Activated naive CD4-positive, alpha-beta T cell treated with anti-CD3 and anti-CD28 coated beads, Interleukin-2, amount 50 U/mL, for 72 hours (primary cell): ENCODE measurements around the gene SPOCK1. TPM values are rescaled to one million over a fixed set of nuclear protein-coding genes. Genes with fewer than 3 reads are reported as not detected.
"Not testable (repeated sequence)": the region's sequence is repeated elsewhere in the genome, so short reads cannot be mapped to it uniquely, and the experiment has no call there.

Source experiments
- ATAC-seq, 2 donors: fragments of 150-1000 bp; cut with Tn5 transposase; 2 replicates each; pipeline ENCODE4 v1.10.0; 2021; ENCODE audit warnings: mild to moderate bottlenecking in 2 of 2, moderate library complexity in 2 of 2
- DNase-seq, 2 donors: peaks; one replicate each; pipeline ENCODE4 v3.0.0; 2021 to 2022; ENCODE audit warnings: low spot score in 2 of 2
- H3K27ac Mint-ChIP-seq, 2 donors: one replicate each; pipeline ENCODE4 v1.8.0; 2022; ENCODE audit warnings: mild to moderate bottlenecking in 2 of 2, mixed read lengths in 2 of 2
- H3K36me3 Mint-ChIP-seq, 2 donors: one replicate each; pipeline ENCODE4 v1.8.0; 2022; ENCODE audit warnings: mixed read lengths in 2 of 2
- H3K9me3 Mint-ChIP-seq, 2 donors: one replicate each; pipeline ENCODE4 v1.8.0; 2022; ENCODE audit warnings: mixed read lengths in 2 of 2
- total RNA-seq, 2 donors: library from RNA; stranded (reverse); gene quantifications; one replicate each; pipeline ENCODE4 v1.2.3, GENCODE V29; 2022

SPOCK1 gene
- total RNA-seq, 2 donors from 2014 or later = not detected

DNA sequence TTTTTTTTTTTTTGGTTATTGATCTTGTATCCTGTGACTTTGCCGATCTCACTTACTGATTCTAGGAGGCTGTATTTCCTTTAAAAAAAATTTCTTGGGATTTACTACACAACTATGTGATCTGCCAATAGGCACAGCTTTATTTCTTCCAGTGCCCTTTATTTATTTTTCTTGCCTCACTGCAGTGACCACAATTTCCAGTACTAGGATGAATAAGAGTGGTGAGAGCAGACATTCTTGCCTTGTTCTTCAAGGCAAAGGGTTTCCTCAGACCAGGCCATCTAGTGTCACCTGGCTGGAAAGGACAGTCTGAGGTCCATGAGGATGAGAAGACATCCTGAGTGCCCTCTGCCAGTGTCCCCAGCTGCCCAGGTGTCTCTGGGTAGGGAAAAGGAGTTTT is 265.4 kb downstream of the SPOCK1 start:
- ATAC-seq (no peak), DNase-seq (no peak)
- H3K27ac Mint-ChIP-seq = no peak overlapping the region
- no peaks in the 10 kb centered on the region for H3K9me3 Mint-ChIP-seq
- no peaks in the 10 kb centered on the region for H3K36me3 Mint-ChIP-seq

DNA sequence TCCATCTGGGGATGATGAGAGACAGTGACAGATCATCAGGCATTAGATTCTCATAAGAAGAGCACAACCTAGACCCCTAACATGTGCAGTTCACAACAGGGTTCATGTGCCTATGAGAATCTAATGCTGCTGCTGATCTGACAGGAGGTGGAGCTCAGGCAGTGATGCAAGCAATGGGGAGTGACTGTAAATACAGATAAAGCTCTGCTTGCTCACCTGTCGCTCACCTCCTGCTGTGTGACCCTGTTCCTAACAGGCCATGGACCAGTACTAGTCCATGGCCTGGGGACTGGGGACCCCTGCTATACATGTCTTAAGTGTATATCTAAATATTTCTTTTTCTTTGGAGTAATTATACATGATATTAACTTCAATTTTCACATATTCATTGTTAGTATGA is 265.8 kb downstream of the SPOCK1 start:
- DNase-seq, H3K36me3 Mint-ChIP-seq, H3K9me3 Mint-ChIP-seq, ATAC-seq, H3K27ac Mint-ChIP-seq: not testable (repeated sequence)

GRCh38 chr5:137231540-137231939 is 267.6 kb downstream of the SPOCK1 start:
- ATAC-seq = no peak
- no peaks in the 10 kb centered on the region for H3K36me3 Mint-ChIP-seq

GRCh38 chr5:137228816-137229215 is 270.3 kb downstream of the SPOCK1 start:
- no peak overlapping the region for H3K27ac Mint-ChIP-seq
- H3K36me3 Mint-ChIP-seq = no peaks in the 10 kb centered on the region
- H3K9me3 Mint-ChIP-seq = no peaks in the 10 kb centered on the region
- no peak for ATAC-seq
- no peak for DNase-seq

More at GRCh38 chr5:137231540-137231939, 267.6 kb downstream of the SPOCK1 start:
- Mint-ChIP-seq H3K27ac (no peak overlapping the region), H3K9me3 (no peaks in the 10 kb centered on the region)
- DNase-seq = no peak

DNA sequence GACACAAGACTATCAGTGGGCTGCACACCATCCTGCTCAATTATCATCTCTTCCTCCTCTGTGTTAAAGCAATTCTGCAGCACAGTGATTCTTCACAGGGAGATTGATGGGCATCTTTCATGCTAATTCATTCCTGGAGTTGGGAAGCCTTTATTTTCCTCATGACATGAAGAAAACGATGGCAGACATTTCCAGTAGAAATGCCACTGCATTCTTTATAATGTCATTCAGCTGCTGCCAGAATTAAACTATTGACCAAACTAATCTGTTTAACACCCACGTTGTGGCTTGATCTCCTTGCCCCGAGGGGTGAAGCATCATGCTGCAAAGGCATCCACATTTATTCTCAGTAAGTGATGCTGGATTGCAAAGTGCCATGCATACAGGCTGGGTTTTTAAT is 273.0 kb downstream of the SPOCK1 start:
- ATAC-seq (no peak), DNase-seq (no peak)
- Mint-ChIP-seq H3K9me3 (no peaks in the 10 kb centered on the region), H3K36me3 (no peaks in the 10 kb centered on the region), H3K27ac (no peak overlapping the region)

- Mint-ChIP-seq H3K9me3 (no peaks in the 10 kb centered on the region), H3K36me3 (no peaks in the 10 kb centered on the region), H3K27ac (no peak overlapping the region)
- no peak for ATAC-seq
- DNase-seq = no peak
Measured at GRCh38 chr5:137223324-137224295, 275.5 kb downstream of the SPOCK1 start.

- DNase-seq = no peak
- no peak overlapping the region for H3K27ac Mint-ChIP-seq
- no peaks in the 10 kb centered on the region for H3K9me3 Mint-ChIP-seq
- no peaks in the 10 kb centered on the region for H3K36me3 Mint-ChIP-seq
- no peak for ATAC-seq
Measured at GRCh38 chr5:137221943-137222342, 277.2 kb downstream of the SPOCK1 start.

DNA sequence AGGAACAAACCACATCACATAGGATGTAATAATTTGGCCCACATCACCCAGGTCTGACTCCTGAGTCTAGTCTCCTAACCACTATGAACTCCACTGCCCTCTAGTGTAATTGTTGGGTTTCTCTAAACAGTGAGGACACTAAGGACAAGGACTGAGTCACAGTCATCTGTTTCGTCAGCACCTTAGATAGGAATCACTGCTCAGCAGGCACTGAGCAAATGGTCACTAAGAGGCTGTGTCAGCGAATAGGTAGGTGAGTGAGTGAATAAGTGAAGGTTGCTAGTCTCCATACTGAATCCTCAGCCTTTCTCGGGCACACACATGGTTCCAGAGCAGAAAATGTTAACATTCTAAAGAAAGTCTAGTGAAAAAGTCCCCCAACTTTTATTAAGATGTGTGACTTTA is 278.6 kb downstream of the SPOCK1 start:
- no peaks in the 10 kb centered on the region for H3K36me3 Mint-ChIP-seq
- DNase-seq (no peak), ATAC-seq (peak; percentile 61 to 70)
- H3K27ac Mint-ChIP-seq = no peak overlapping the region
- no peaks in the 10 kb centered on the region for H3K9me3 Mint-ChIP-seq

- DNase-seq = no peak
- ATAC-seq = no peak
- no peak overlapping the region for H3K27ac Mint-ChIP-seq
- H3K36me3 Mint-ChIP-seq = no peaks in the 10 kb centered on the region
- H3K9me3 Mint-ChIP-seq = no peaks in the 10 kb centered on the region
Measured at GRCh38 chr5:137218896-137219295, 280.2 kb downstream of the SPOCK1 start.

GRCh38 chr5:137218471-137218870 is 280.7 kb downstream of the SPOCK1 start:
- DNase-seq (no peak), ATAC-seq (no peak)
- no peaks in the 10 kb centered on the region for H3K36me3 Mint-ChIP-seq
- H3K9me3 Mint-ChIP-seq = no peaks in the 10 kb centered on the region
- H3K27ac Mint-ChIP-seq = no peak overlapping the region

DNA sequence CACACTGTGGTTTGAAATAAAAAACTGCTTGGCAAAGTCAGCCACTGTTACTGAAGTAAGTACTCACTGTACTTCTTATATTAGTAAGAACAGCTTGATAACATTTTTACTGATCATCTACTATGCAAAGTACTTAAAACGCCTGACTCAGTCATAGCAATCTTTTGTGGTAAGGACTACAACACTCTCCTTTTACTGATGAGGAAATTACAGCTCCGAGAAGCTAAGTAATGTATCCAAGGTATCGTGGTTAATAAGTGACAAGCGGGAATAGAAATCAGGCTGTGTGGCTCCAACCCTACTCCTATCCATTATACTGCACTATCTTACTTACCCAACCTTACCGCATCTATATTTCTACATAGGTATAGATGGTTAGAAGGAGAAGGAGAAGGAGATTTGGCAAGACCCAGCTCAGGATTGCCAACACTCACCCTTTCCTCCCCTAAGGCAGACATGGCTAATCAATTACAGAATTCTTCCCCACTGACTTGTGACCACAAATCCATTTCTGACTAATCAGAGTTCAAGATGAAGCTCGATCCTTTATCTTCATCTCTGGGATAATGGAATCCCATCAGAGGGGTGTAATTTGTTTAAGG is 281.4 kb downstream of the SPOCK1 start:
- ATAC-seq = no peak
- Mint-ChIP-seq H3K27ac (no peak overlapping the region), H3K9me3 (no peaks in the 10 kb centered on the region), H3K36me3 (no peaks in the 10 kb centered on the region)
- no peak for DNase-seq

DNA sequence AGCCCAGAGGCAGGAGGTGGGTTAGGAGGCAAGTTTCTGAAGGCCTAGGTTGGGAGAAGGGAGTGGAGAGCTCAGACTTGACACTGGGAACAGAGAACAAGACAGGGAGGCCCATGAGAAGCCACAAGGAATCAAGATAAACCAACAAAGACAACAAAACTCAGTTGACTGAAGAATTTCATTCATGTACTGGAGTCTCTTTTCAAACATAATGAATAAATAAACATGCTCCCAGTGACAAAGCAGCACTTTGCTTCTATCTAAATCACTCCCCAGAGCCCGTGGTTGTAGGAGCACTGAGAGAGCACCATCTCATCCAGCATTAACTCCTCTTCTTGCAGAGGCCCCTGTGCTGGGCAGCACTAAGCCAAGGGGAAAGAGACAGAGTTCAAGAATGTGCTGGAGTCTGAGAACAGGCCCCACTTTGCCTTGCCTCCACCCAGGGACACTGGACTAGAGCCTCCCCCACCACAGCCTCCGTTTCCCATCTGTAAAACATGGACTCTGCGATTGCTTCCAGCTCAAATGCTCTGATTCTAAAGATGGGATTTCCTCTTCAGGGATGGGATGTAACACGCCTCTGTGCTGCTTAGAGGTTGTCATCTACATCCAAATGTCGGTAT is 282.0 kb downstream of the SPOCK1 start:
- H3K9me3 Mint-ChIP-seq = no peaks in the 10 kb centered on the region
- ATAC-seq = no peak
- no peak for DNase-seq
- no peaks in the 10 kb centered on the region for H3K36me3 Mint-ChIP-seq
- no peak overlapping the region for H3K27ac Mint-ChIP-seq

DNA sequence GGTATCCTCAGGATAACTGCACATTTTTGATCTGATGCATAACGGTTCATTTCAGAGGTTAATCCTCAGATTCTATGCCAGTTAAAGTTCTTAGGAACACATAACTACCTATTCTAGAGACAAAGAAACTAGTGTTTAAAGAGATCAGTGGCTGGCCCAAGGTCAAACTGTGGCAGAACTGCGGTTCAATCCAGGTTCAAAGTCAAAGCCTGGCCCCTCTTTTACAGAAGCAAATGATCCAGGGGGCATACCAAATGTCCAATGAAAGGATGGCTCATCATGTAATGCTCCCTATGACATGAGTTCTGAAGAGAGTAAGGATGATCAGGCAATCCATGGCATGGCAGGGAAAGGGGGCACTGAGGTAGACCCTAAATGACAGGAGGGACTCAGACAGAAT is 283.3 kb downstream of the SPOCK1 start:
- no peaks in the 10 kb centered on the region for H3K36me3 Mint-ChIP-seq
- no peak overlapping the region for H3K27ac Mint-ChIP-seq
- DNase-seq (no peak), ATAC-seq (no peak)
- no peaks in the 10 kb centered on the region for H3K9me3 Mint-ChIP-seq

GRCh38 chr5:137215261-137215660 is 283.9 kb downstream of the SPOCK1 start:
- DNase-seq (no peak), ATAC-seq (no peak)
- Mint-ChIP-seq H3K9me3 (no peaks in the 10 kb centered on the region), H3K36me3 (no peaks in the 10 kb centered on the region), H3K27ac (no peak overlapping the region)

- H3K36me3 Mint-ChIP-seq = no peaks in the 10 kb centered on the region
- DNase-seq (no peak), ATAC-seq (no peak)
- no peak overlapping the region for H3K27ac Mint-ChIP-seq
- no peaks in the 10 kb centered on the region for H3K9me3 Mint-ChIP-seq
Measured at GRCh38 chr5:137214446-137215189, 284.5 kb downstream of the SPOCK1 start.

DNA sequence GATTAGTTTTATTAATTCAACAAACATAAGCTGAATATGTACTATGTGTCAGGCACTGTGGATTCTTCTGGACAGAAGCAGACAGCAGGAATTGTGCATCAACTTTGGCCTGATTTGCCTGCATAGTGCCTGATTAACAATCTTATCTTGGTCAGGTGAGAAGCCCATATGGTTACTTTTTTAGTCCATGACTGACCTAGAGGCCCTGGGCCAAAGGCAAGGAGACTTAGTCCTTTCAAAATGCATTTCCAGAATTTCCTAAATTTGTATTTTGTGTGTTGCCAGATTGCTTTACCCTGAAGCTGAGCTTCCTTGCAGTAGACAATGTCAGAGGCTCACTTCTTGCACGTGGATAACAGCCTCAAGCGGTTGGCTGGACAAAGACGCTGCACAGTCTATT is 286.7 kb downstream of the SPOCK1 start:
- DNase-seq = no peak
- H3K9me3 Mint-ChIP-seq = no peaks in the 10 kb centered on the region
- H3K36me3 Mint-ChIP-seq = no peaks in the 10 kb centered on the region
- H3K27ac Mint-ChIP-seq = no peak overlapping the region
- no peak for ATAC-seq
